Endothelial cell of umbilical vein (primary cell): Measurements from ENCODE around the gene ZBTB21. TPM values are rescaled to one million over a fixed set of nuclear protein-coding genes. Genes with fewer than 3 reads are reported as not detected.

Experiments used
- BruUV-seq: library from RNA; stranded (reverse); fragments of 400-500 nt; replicated peaks from 2 replicates; lab custom pipeline; 2021; lab: Mats Ljungman, UMichigan
- CTCF ChIA-PET: fragments of 300-600, 350-600 bp; sonication (Branson Sonifier 250); formaldehyde crosslinking; loops from one replicate; lab custom pipeline; 2021; ENCODE audit warnings: antibody characterized with exemption, inconsistent platforms; lab: Charles Lee
- POLR2A ChIA-PET: fragments of 300-600, 350-600 bp; sonication (Branson Sonifier 250); formaldehyde crosslinking; loops from one replicate; lab custom pipeline; 2021; ENCODE audit warnings: antibody characterized with exemption, inconsistent platforms; lab: Charles Lee
- DNase-seq: peaks from one replicate; pipeline ENCODE4 v3.0.0-alpha.2; 2011; ENCODE audit warnings: low read depth, low spot score
- FAIRE-seq: peaks from 2 replicates; lab custom pipeline; 2011; peaks lifted over from hg19 to GRCh38; lab: Jason Lieb, UNC
- H2AFZ ChIP-seq: 2 replicates; pipeline ENCODE4 v1.6.0; 2012; ENCODE audit warnings: low read depth, low read length, control low read depth, inconsistent platforms
- H3K27ac ChIP-seq: 2 replicates; pipeline ENCODE4 v1.5.1; 2011; ENCODE audit warnings: low read depth, mild to moderate bottlenecking, control low read depth, low read length, moderate library complexity; ENCODE audit not compliant: insufficient read depth
- H3K27me3 ChIP-seq, 2 experiments: 2 replicates each; pipeline versions ENCODE4 v1.6.0 to v1.6.1; 2011; ENCODE audit warnings: low read length in 2 of 2, mixed read lengths in 1 of 2; ENCODE audit not compliant: control insufficient read depth in 2 of 2, insufficient read depth in 2 of 2
- H3K36me3 ChIP-seq, 2 experiments: 2 replicates in 1 of 2; 3 replicates in 1 of 2; pipeline ENCODE4 v1.5.1; 2011; ENCODE audit warnings: low read length in 2 of 2, mild to moderate bottlenecking in 1 of 2, moderate library complexity in 1 of 2; ENCODE audit not compliant: control insufficient read depth in 2 of 2, insufficient read depth in 2 of 2; ENCODE audit errors: extremely low read depth in 1 of 2
- H3K4me1 ChIP-seq: 3 replicates; pipeline ENCODE4 v1.5.1; 2011; ENCODE audit warnings: mild to moderate bottlenecking, low read length; ENCODE audit not compliant: control insufficient read depth, insufficient read depth; ENCODE audit errors: extremely low read depth
- H3K4me2 ChIP-seq: 2 replicates; pipeline ENCODE4 v1.6.1; 2011; ENCODE audit warnings: low read length, control low read depth, mixed read lengths; ENCODE audit not compliant: insufficient read depth
- H3K4me3 ChIP-seq, 3 experiments: fragments of 200-600 bp in 1 of 3; sonication (generic), shearing (Covaris generic) in 1 of 3; replicated peaks in 1 of 3; 2 replicates each; pipeline ENCODE4 v1.5.1; 2011 to 2016; ENCODE audit warnings: control low read depth in 3 of 3, low read length in 3 of 3, mild to moderate bottlenecking in 2 of 3, inconsistent platforms in 1 of 3, low read depth in 1 of 3, moderate library complexity in 1 of 3; ENCODE audit not compliant: insufficient read depth in 1 of 3
- H3K79me2 ChIP-seq: 2 replicates; pipeline ENCODE4 v1.6.0; 2012; ENCODE audit warnings: low read length, inconsistent platforms; ENCODE audit not compliant: control insufficient read depth, insufficient read depth
- H3K9ac ChIP-seq: replicated peaks from 2 replicates; pipeline ENCODE3; 2011; ENCODE audit warnings: low read length, control low read depth; ENCODE audit not compliant: insufficient read depth; ENCODE audit errors: extremely low read depth
- H3K9me1 ChIP-seq: replicated peaks from 3 replicates; pipeline ENCODE4 v1.6.0; 2011; ENCODE audit warnings: mild to moderate bottlenecking, low read length; ENCODE audit not compliant: control insufficient read depth, insufficient read depth; ENCODE audit errors: extremely low read depth
- H3K9me3 ChIP-seq: replicated peaks from 2 replicates; pipeline ENCODE4 v1.5.1; 2012; ENCODE audit warnings: low read length, inconsistent platforms; ENCODE audit not compliant: control insufficient read depth, insufficient read depth
- H4K20me1 ChIP-seq: replicated peaks from 2 replicates; pipeline ENCODE3; 2011; ENCODE audit warnings: mild to moderate bottlenecking, low read length; ENCODE audit not compliant: control insufficient read depth, insufficient read depth; ENCODE audit errors: extremely low read depth
- CTCF ChIP-seq, 2 donors: IDR thresholded peaks; 1 replicate in 1 of 2; 2 replicates in 1 of 2; pipeline ENCODE4 v1.5.1; 2011; ENCODE audit warnings: low read length in 2 of 2, mild to moderate bottlenecking in 2 of 2, moderate library complexity in 2 of 2, control low read depth in 1 of 2, inconsistent platforms in 1 of 2, low read depth in 1 of 2; ENCODE audit not compliant: insufficient read depth in 1 of 2; ENCODE audit errors: extremely low read depth in 1 of 2
- EZH2 ChIP-seq: IDR thresholded peaks from 2 replicates; pipeline ENCODE4 v1.6.1; 2012; ENCODE audit warnings: borderline replicate concordance, low read depth, mild to moderate bottlenecking, moderate library complexity, low read length, inconsistent platforms; ENCODE audit not compliant: severe bottlenecking
- FOS ChIP-seq: IDR thresholded peaks from 2 replicates; pipeline ENCODE4 v1.6.1; 2011; ENCODE audit warnings: mild to moderate bottlenecking, low read length, moderate library complexity, borderline replicate concordance; ENCODE audit not compliant: insufficient read depth
- GATA2 ChIP-seq: IDR thresholded peaks from 2 replicates; pipeline ENCODE4 v1.7.0; 2011; ENCODE audit warnings: low read depth, mild to moderate bottlenecking, moderate library complexity, mixed read lengths, low read length; ENCODE audit not compliant: insufficient read length, insufficient read depth
- JUN ChIP-seq: IDR thresholded peaks from 2 replicates; pipeline ENCODE4 v1.6.1; 2011; ENCODE audit warnings: borderline replicate concordance, low read depth; ENCODE audit not compliant: insufficient read length, insufficient read depth
- MYC ChIP-seq: IDR thresholded peaks from one replicate; pipeline ENCODE4 v1.6.1; 2011; ENCODE audit warnings: mild to moderate bottlenecking, low read depth, low read length
- POLR2A ChIP-seq: IDR thresholded peaks from 2 replicates; pipeline ENCODE4 v1.6.1; 2012; ENCODE audit warnings: low read depth, mild to moderate bottlenecking, control low read depth, low read length
- POLR2AphosphoS5 ChIP-seq: IDR thresholded peaks from 2 replicates; pipeline ENCODE4 v1.6.1; 2012; ENCODE audit warnings: low read depth, mild to moderate bottlenecking, control low read depth, low read length, moderate library complexity; ENCODE audit not compliant: insufficient read depth
- dilution Hi-C: fragments of 300-500 bp; cut with MboI; formaldehyde crosslinking; loops from one replicate; pipeline ENCODE4 v1.15.0; 2019; ENCODE audit warnings: low sequenced_read_pairs; ENCODE audit not compliant: extremely low pct_ligation_motif_present
- intact Hi-C: fragments of 100-400 bp; cut with micrococcal nuclease; formaldehyde crosslinking; loops from one replicate; pipeline ENCODE4 v1.10.0; 2022
- polyA plus RNA-seq, 4 experiments: library from polyadenylated mRNA; depleted of rRNA in 3 of 4; stranded (reverse) in 3 of 4; unstranded in 1 of 4; fragments of >200 nt; gene quantifications; 2 replicates each; pipeline versions ENCODE4 v1.2.1 to v1.2.3, GENCODE V29; 2011 to 2012; ENCODE audit warnings: missing spikeins in 1 of 4
- total RNA-seq: library from RNA; stranded (reverse); gene quantifications from 2 replicates; pipeline ENCODE4 v1.2.3, GENCODE V29; 2021
- TF ChIP-seq, protein P1 (sequence below): IDR thresholded peaks from 2 replicates; pipeline ENCODE4 v1.6.1; 2011; ENCODE audit not compliant: insufficient read depth, insufficient read length

Gene ZBTB21
- total and polyA plus RNA-seq, 2 donors (not counting 3 experiments of a cell fraction or from before 2014, with no cell fraction given): 2.8 to 12.4 TPM

GRCh38 chr21:41979751-41980369 is 30.3 kb downstream of the ZBTB21 start:
- no peak for TF ChIP-seq FOS
- TF ChIP-seq POLR2AphosphoS5: no peak
- TF ChIP-seq JUN: no peak
- no peak for TF ChIP-seq POLR2A
- no peak for TF ChIP-seq EZH2
- TF ChIP-seq, protein P1, sequence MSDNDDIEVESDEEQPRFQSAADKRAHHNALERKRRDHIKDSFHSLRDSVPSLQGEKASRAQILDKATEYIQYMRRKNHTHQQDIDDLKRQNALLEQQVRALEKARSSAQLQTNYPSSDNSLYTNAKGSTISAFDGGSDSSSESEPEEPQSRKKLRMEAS: no peak
- no peak for TF ChIP-seq MYC
- TF ChIP-seq CTCF (IDR thresholded peaks at IDR 0.05; ENCODE audit: extremely low read depth in 1 of 2, insufficient read depth in 1 of 2, low read depth in 1 of 2, low read length in 2 of 2): no peak
- no peak for TF ChIP-seq GATA2
- dilution Hi-C loops (no loop called here), intact Hi-C loops (no loop called here)
- DNase-seq (no peak), FAIRE-seq (no peak)
- no peak overlapping the region for H2AFZ ChIP-seq
- no TSS peak for BruUV-seq
- H3K79me2 ChIP-seq: no peaks in the 10 kb centered on the region
- H3K4me3 ChIP-seq: no peak overlapping the region
- ChIA-PET CTCF (interaction anchor here (1.4 to 1.5 kb wide), 2 partner anchors 14 to 27 kb away, joined by 3 read pairs; no protein-coding TSS in a partner anchor), POLR2A (no interaction called here)
- H3K4me1 ChIP-seq: no peaks in the 10 kb centered on the region
- no peaks in the 10 kb centered on the region for H3K9me3 ChIP-seq
- H3K36me3 ChIP-seq: no peaks in the 10 kb centered on the region
- H3K9me1 ChIP-seq: no peaks in the 10 kb centered on the region
- H3K27ac ChIP-seq: no peak overlapping the region
- peaks cover 0 to 2% of the 10 kb centered on the region in 2 experiments for H3K27me3 ChIP-seq
- no peak overlapping the region for H3K4me2 ChIP-seq
- H4K20me1 ChIP-seq: no peaks in the 10 kb centered on the region
- no peak overlapping the region for H3K9ac ChIP-seq
